CD4-positive, alpha-beta memory T cell (primary cell): Measurements from ENCODE around the gene IL3. TPM values are rescaled to one million over a fixed set of nuclear protein-coding genes. Genes with fewer than 3 reads are reported as not detected.
"Not testable (repeated sequence)": the region's sequence is repeated elsewhere in the genome, so short reads cannot be mapped to it uniquely, and the experiment has no call there.

Source experiments
- CTCF ChIA-PET: fragments of 350-600 bp; sonication (Branson Sonifier 250); formaldehyde crosslinking; loops from one replicate; lab custom pipeline; 2021; ENCODE audit warnings: inconsistent platforms; ENCODE audit not compliant: partially characterized antibody; lab: Charles Lee
- POLR2A ChIA-PET: fragments of 350-600 bp; sonication (Branson Sonifier 250); formaldehyde crosslinking; loops from one replicate; lab custom pipeline; 2021; ENCODE audit not compliant: partially characterized antibody; lab: Charles Lee
- DNase-seq, 5 donors: peaks; one replicate each; pipeline versions ENCODE4 v3.0.0 to v3.0.0-alpha.2; 2020 to 2022; ENCODE audit warnings: mixed read lengths in 1 of 5
- H3K27ac ChIP-seq: one replicate; pipeline ENCODE4 v1.7.0; 2013; ENCODE audit warnings: low read depth, low read length
- H3K27me3 ChIP-seq: 2 replicates; pipeline ENCODE4 v1.7.0; 2013; ENCODE audit warnings: mild to moderate bottlenecking, low read length, moderate library complexity; ENCODE audit not compliant: insufficient read depth
- H3K36me3 ChIP-seq: 2 replicates; pipeline ENCODE4 v1.7.0; 2013; ENCODE audit warnings: mild to moderate bottlenecking, low read length, moderate library complexity; ENCODE audit not compliant: insufficient read depth
- H3K4me1 ChIP-seq: 2 replicates; pipeline ENCODE4 v1.7.0; 2013; ENCODE audit warnings: mild to moderate bottlenecking, low read length, moderate library complexity; ENCODE audit not compliant: insufficient read depth
- H3K4me3 ChIP-seq, 2 donors: one replicate each; pipeline ENCODE4 v1.7.0; 2013; ENCODE audit warnings: low read length in 2 of 2, mild to moderate bottlenecking in 1 of 2
- H3K9me3 ChIP-seq, 2 donors: one replicate each; pipeline ENCODE4 v1.7.0; 2013; ENCODE audit warnings: low read length in 2 of 2, control low read depth in 1 of 2; ENCODE audit not compliant: control insufficient read depth in 1 of 2
- H3K27ac Mint-ChIP-seq, 7 donors: one replicate each; pipeline ENCODE4 v1.8.0; 2020 to 2021; ENCODE audit warnings: mixed read lengths in 7 of 7, mild to moderate bottlenecking in 6 of 7, inconsistent platforms in 3 of 7, moderate library complexity in 3 of 7
- H3K27me3 Mint-ChIP-seq, 2 donors: one replicate each; pipeline ENCODE4 v1.8.0; 2020 to 2021; ENCODE audit warnings: mixed read lengths in 2 of 2
- H3K36me3 Mint-ChIP-seq, 2 donors: one replicate each; pipeline ENCODE4 v1.8.0; 2020 to 2021; ENCODE audit warnings: mixed read lengths in 2 of 2, inconsistent platforms in 1 of 2, mild to moderate bottlenecking in 1 of 2
- H3K4me1 Mint-ChIP-seq, 4 donors: one replicate each; pipeline ENCODE4 v1.8.0; 2020 to 2021; ENCODE audit warnings: mixed read lengths in 4 of 4, mild to moderate bottlenecking in 1 of 4
- H3K4me3 Mint-ChIP-seq, 8 donors: one replicate each; pipeline ENCODE4 v1.8.0; 2020 to 2021; ENCODE audit warnings: mixed read lengths in 8 of 8, mild to moderate bottlenecking in 7 of 8, moderate library complexity in 6 of 8, inconsistent platforms in 3 of 8
- H3K9me3 Mint-ChIP-seq, 8 donors: one replicate each; pipeline ENCODE4 v1.8.0; 2020 to 2021; ENCODE audit warnings: mixed read lengths in 8 of 8, mild to moderate bottlenecking in 5 of 8, inconsistent platforms in 3 of 8, moderate library complexity in 1 of 8
- intact Hi-C: fragments of 100-400 bp; cut with micrococcal nuclease; formaldehyde crosslinking; loops from one replicate; pipeline ENCODE4 v1.15.1; 2023
- polyA plus RNA-seq, 2 donors: library from polyadenylated mRNA; unstranded; fragments of 300-500 nt; fragmentation: Illumina TruSeq; gene quantifications; one replicate each; pipeline ENCODE4 v1.2.3, GENCODE V29; 2021
- total RNA-seq, 2 experiments: library from RNA; stranded (reverse); gene quantifications; one replicate each; pipeline ENCODE4 v1.2.3, GENCODE V29; 2021

Gene IL3
- total and polyA plus RNA-seq, 4 experiments from 2014 or later, result not detected

GRCh38 chr5:132105688-132106087 is 45.2 kb downstream of the IL3 start:
- H3K4me3 ChIP-seq, result no peak overlapping the region
- peaks cover 69% of the 10 kb centered on the region for H3K4me1 ChIP-seq
- H3K9me3 Mint-ChIP-seq, result peaks cover 0 to 6% (median 0%) of the 10 kb centered on the region in 8 donors
- peaks cover 53 to 85% (median 69%) of the 10 kb centered on the region in 4 donors for H3K4me1 Mint-ChIP-seq
- intact Hi-C loops, result no loop called here
- no peaks in the 10 kb centered on the region for H3K36me3 ChIP-seq
- peak overlapping the region in 5 of 7 donors; percentile 24 to 95 (median 93) for H3K27ac Mint-ChIP-seq
- peaks cover 0 to 3% of the 10 kb centered on the region in 2 donors for H3K36me3 Mint-ChIP-seq
- ChIA-PET CTCF (interaction anchor here (1.3 to 2.2 kb wide), 4 partner anchors 8 to 47 kb away, joined by 3 to 8 read pairs (median 7); partner anchors contain the start of gene IL3), POLR2A (interaction anchor here (0.9 to 5.6 kb wide), 5 partner anchors 9 to 23 kb away, joined by 3 to 27 read pairs (median 6); no protein-coding TSS in a partner anchor)
- H3K27me3 ChIP-seq, result no peaks in the 10 kb centered on the region
- H3K4me3 Mint-ChIP-seq, result peak overlapping the region in 1 of 8 donors; percentile 21
- no peak overlapping the region for H3K27ac ChIP-seq
- no peaks in the 10 kb centered on the region for H3K27me3 Mint-ChIP-seq
- DNase-seq, result no peak
- no peaks in the 10 kb centered on the region for H3K9me3 ChIP-seq

DNA sequence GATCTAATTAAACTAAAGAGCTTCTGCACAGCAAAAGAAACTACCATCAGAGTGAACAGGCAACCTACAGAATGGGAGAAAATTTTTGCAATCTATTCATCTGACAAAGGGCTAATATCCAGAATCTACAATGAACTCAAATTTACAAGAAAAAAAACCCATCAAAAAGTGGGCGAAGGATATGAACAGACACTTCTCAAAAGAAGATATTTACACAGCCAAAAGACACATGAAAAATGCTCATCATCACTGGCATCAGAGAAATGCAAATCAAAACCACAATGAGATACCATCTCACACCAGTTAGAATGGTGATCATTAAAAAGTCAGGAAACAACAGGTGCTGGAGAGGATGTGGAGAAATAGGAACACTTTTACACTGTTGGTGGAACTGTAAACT is 48.0 kb downstream of the IL3 start:
- intact Hi-C loops, H3K36me3 Mint-ChIP-seq, CTCF ChIA-PET, H3K9me3 ChIP-seq, H3K27me3 ChIP-seq, H3K27ac ChIP-seq, POLR2A ChIA-PET, DNase-seq, H3K27me3 Mint-ChIP-seq, H3K36me3 ChIP-seq, H3K4me3 ChIP-seq: not testable (repeated sequence)
- peak overlapping the region in 1 of 8 donors; percentile 46 for H3K4me3 Mint-ChIP-seq
- H3K4me1 ChIP-seq, result peaks cover 61% of the 10 kb centered on the region
- H3K4me1 Mint-ChIP-seq, result peaks cover 47 to 84% (median 65%) of the 10 kb centered on the region in 4 donors
- H3K9me3 Mint-ChIP-seq, result peaks cover 0 to 11% (median 7%) of the 10 kb centered on the region in 8 donors
- H3K27ac Mint-ChIP-seq, result peak overlapping the region in 4 of 7 donors; percentile 48 to 82 (median 52)

DNA sequence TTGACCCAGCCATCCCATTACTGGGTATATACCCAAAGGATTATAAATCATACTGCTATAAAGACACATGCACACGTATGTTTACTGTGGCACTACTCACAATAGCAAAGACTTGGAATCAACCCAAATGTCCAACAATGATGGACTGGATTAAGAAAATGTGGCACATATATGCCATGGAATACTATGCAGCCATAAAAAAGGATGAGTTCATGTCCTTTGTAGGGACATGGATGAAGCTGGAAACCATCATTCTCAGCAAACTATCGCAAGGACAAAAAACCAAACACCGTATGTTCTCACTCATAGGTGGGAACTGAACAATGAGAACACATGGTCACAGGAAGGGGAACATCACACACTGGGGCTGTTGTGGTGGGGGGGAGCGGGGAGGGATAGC is 48.5 kb downstream of the IL3 start:
- DNase-seq, H3K27me3 Mint-ChIP-seq, H3K36me3 Mint-ChIP-seq, intact Hi-C loops, H3K4me3 ChIP-seq, H3K36me3 ChIP-seq, H3K27me3 ChIP-seq, H3K4me3 Mint-ChIP-seq, H3K9me3 ChIP-seq, H3K27ac ChIP-seq: not testable (repeated sequence)
- peaks cover 61% of the 10 kb centered on the region for H3K4me1 ChIP-seq
- POLR2A ChIA-PET, result interaction anchor here (1.6 kb wide), 1 partner anchor 16 kb away, joined by 3 read pairs; no protein-coding TSS in a partner anchor
- CTCF ChIA-PET, result interaction anchor here (3.4 kb wide), 1 partner anchor 25 kb away, joined by 8 read pairs; no protein-coding TSS in a partner anchor
- Mint-ChIP-seq H3K9me3 (peaks cover 0 to 11% (median 7%) of the 10 kb centered on the region in 8 donors), H3K4me1 (peaks cover 42 to 84% (median 63%) of the 10 kb centered on the region in 4 donors), H3K27ac (peak overlapping the region in 4 of 7 donors; percentile 36 to 82 (median 52))

- Histone ChIP-seq H3K27ac (no peak overlapping the region), H3K27me3 (no peaks in the 10 kb centered on the region), H3K4me1 (peaks cover 61% of the 10 kb centered on the region), H3K36me3 (no peaks in the 10 kb centered on the region), H3K9me3 (no peaks in the 10 kb centered on the region), H3K4me3 (no peak overlapping the region)
- Mint-ChIP-seq H3K4me3 (peak overlapping the region in 2 of 8 donors; percentile 16 to 61), H3K27ac (peak overlapping the region; percentile 36 to 84 (median 65)), H3K27me3 (no peaks in the 10 kb centered on the region), H3K36me3 (peaks cover 0 to 3% of the 10 kb centered on the region in 2 donors), H3K4me1 (peaks cover 40 to 84% (median 64%) of the 10 kb centered on the region in 4 donors), H3K9me3 (peaks cover 0 to 11% (median 7%) of the 10 kb centered on the region in 8 donors)
- DNase-seq, result peak in 1 of 5 donors; percentile 39
- intact Hi-C loops, result no loop called here
- ChIA-PET CTCF (interaction anchor here (0.7 to 3.4 kb wide), 4 partner anchors 24 to 129 kb away, joined by 3 to 8 read pairs (median 5); no protein-coding TSS in a partner anchor), POLR2A (interaction anchor here (1.2 to 2.0 kb wide), 3 partner anchors 8 to 17 kb away, joined by 3 to 10 read pairs (median 3); no protein-coding TSS in a partner anchor)
Observed at GRCh38 chr5:132109494-132110053, 49.1 kb downstream of the IL3 start.

DNA sequence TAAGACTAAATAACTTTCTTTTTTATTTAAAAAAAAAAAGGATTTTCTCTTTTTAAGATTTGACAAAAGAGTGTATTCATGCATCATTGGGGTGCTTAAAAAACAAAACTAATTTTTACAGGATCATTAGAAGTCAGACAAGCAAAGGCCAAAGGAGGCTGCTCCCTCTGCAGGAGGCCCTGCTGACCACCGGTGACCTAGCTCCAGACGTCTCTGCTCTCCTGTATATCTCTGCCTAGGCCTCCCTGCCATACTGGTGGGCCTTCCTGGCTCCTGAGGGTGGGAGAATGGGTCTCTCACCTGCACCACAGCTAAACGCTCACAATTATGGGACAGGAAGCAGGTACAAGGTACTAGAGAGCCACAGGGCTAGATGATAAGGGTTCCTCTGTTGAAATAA is 49.7 kb downstream of the IL3 start:
- intact Hi-C loops, result no loop called here
- H3K4me1 Mint-ChIP-seq, result peaks cover 40 to 84% (median 65%) of the 10 kb centered on the region in 4 donors
- H3K27me3 Mint-ChIP-seq, result no peaks in the 10 kb centered on the region
- ChIA-PET CTCF (interaction anchor here (0.7 to 3.4 kb wide), 4 partner anchors 24 to 128 kb away, joined by 3 to 8 read pairs (median 5); no protein-coding TSS in a partner anchor), POLR2A (interaction anchor here (0.5 to 2.0 kb wide), 4 partner anchors 8 to 343 kb away, joined by 3 to 10 read pairs (median 3); no protein-coding TSS in a partner anchor)
- H3K9me3 Mint-ChIP-seq, result peaks cover 0 to 11% (median 7%) of the 10 kb centered on the region in 8 donors
- no peak for DNase-seq
- no peaks in the 10 kb centered on the region for H3K36me3 ChIP-seq
- no peaks in the 10 kb centered on the region for H3K9me3 ChIP-seq
- peaks cover 0 to 1% of the 10 kb centered on the region in 2 donors for H3K36me3 Mint-ChIP-seq
- H3K4me1 ChIP-seq, result peaks cover 61% of the 10 kb centered on the region
- no peaks in the 10 kb centered on the region for H3K27me3 ChIP-seq
- no peak overlapping the region for H3K4me3 ChIP-seq
- H3K27ac ChIP-seq, result no peak overlapping the region
- H3K27ac Mint-ChIP-seq, result peak overlapping the region; percentile 6 to 91 (median 67)
- H3K4me3 Mint-ChIP-seq, result peak overlapping the region in 5 of 8 donors; percentile 14 to 77 (median 33)

DNA sequence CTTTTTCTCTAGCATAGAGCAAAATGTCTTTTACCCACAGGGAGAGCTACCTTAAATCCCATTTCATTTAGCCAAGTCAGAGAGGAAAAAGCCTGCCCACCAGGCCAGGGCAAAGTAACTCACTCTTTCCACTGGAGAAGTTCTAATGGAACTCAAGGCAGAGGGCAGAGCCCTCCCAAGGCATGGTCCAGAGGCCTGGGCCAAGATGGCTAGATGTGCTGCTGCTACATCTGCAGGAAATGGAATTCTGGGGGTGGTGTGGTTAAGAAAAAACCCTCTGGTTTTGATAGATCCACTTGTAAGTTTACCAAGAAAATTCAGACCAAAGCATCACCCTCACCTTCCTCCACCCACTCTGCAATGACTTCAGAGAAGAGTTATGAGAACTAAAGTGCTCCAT is 50.5 kb downstream of the IL3 start:
- H3K4me1 Mint-ChIP-seq, result peaks cover 42 to 84% (median 65%) of the 10 kb centered on the region in 4 donors
- no peaks in the 10 kb centered on the region for H3K27me3 Mint-ChIP-seq
- H3K9me3 Mint-ChIP-seq, result peaks cover 0 to 11% (median 7%) of the 10 kb centered on the region in 8 donors
- H3K4me1 ChIP-seq, result peaks cover 61% of the 10 kb centered on the region
- no peak for DNase-seq
- peak overlapping the region; percentile 61 to 91 (median 67) for H3K27ac Mint-ChIP-seq
- peaks cover 0 to 1% of the 10 kb centered on the region in 2 donors for H3K36me3 Mint-ChIP-seq
- intact Hi-C loops, result no loop called here
- ChIA-PET POLR2A (interaction anchor here (0.5 to 2.0 kb wide), 4 partner anchors 9 to 449 kb away, joined by 3 to 10 read pairs (median 3); no protein-coding TSS in a partner anchor), CTCF (interaction anchor here (1.5 to 3.4 kb wide), 3 partner anchors 23 to 127 kb away, joined by 4 to 8 read pairs (median 6); no protein-coding TSS in a partner anchor)
- no peaks in the 10 kb centered on the region for H3K36me3 ChIP-seq
- H3K4me3 Mint-ChIP-seq, result peak overlapping the region; percentile 9 to 77 (median 33)
- H3K27me3 ChIP-seq, result no peaks in the 10 kb centered on the region
- H3K4me3 ChIP-seq, result no peak overlapping the region
- no peaks in the 10 kb centered on the region for H3K9me3 ChIP-seq
- H3K27ac ChIP-seq, result no peak overlapping the region

DNA sequence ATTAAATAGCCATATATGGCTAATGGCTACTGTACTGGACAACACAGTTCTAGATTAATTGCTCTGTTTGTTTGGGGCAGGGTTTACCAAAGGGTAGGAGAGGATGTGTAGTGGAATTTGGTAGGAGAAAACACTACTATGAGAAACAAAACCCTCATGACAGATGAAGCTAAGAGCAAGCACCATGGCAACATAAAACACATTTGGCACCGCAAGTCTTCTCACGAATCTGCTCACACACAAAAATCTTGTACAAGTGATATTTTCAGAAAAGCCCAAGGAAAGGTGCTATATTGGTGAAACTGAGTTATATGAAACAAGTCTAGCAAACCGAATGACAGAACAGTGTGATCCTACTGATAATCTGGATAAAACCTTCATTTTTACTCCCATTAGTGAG is 51.7 kb downstream of the IL3 start:
- H3K9me3 ChIP-seq, result no peaks in the 10 kb centered on the region
- intact Hi-C loops, result no loop called here
- no peak overlapping the region for H3K27ac ChIP-seq
- no peak overlapping the region for H3K4me3 ChIP-seq
- no peaks in the 10 kb centered on the region for H3K27me3 ChIP-seq
- POLR2A ChIA-PET, result no interaction called here
- no peaks in the 10 kb centered on the region for H3K36me3 ChIP-seq
- Mint-ChIP-seq H3K9me3 (peaks cover 0 to 11% (median 7%) of the 10 kb centered on the region in 8 donors), H3K4me1 (peaks cover 47 to 90% (median 66%) of the 10 kb centered on the region in 4 donors), H3K4me3 (no peak overlapping the region), H3K27ac (peak overlapping the region in 1 of 7 donors; percentile 29), H3K36me3 (peaks cover 0 to 1% of the 10 kb centered on the region in 2 donors), H3K27me3 (no peaks in the 10 kb centered on the region)
- H3K4me1 ChIP-seq, result peaks cover 70% of the 10 kb centered on the region
- CTCF ChIA-PET, result interaction anchor here (0.9 to 3.4 kb wide), 2 partner anchors 10 to 22 kb away, joined by 4 to 8 read pairs; no protein-coding TSS in a partner anchor
- DNase-seq, result no peak
